K562 (cell line): Measurements from ENCODE around the gene ATRNL1. TPM values are rescaled to one million over a fixed set of nuclear protein-coding genes. Genes with fewer than 3 reads are reported as not detected.

Experiments
- PHB2 ChIP-seq: fragments of 450-650 bp; IDR thresholded peaks from 2 replicates; pipeline ENCODE4 v1.6.1; 2017; ENCODE audit warnings: low read depth
- REST ChIP-seq, 2 experiments: fragments of 450-650 bp; formaldehyde crosslinking in 1 of 2; IDR thresholded peaks; 2 replicates each; pipeline versions ENCODE4 v1.4.0 to v1.6.1; 2014 to 2020; ENCODE audit warnings: mild to moderate bottlenecking in 2 of 2, borderline replicate concordance in 1 of 2, low read depth in 1 of 2
- SRSF9 ChIP-seq: fragments of 200-400 bp; formaldehyde crosslinking; IDR thresholded peaks from 2 replicates; pipeline ENCODE4 v1.6.1; 2017; ENCODE audit warnings: low read depth, low read length, borderline replicate concordance
- polyA plus RNA-seq, 8 experiments: library from polyadenylated mRNA; depleted of rRNA in 4 of 8; stranded (reverse) in 5 of 8; unstranded in 3 of 8; fragments of >200 nt; fragmentation: Nextera tagmentation in 2 of 8; fragmentation: Illumina TruSeq in 1 of 8; extraction: Ambion mirVana in 2 of 8; extraction: Trizol in 1 of 8; gene quantifications; 2 replicates each; pipeline versions ENCODE4 v1.2.1 to v1.2.3, GENCODE V29; 2011 to 2014; ENCODE audit warnings: inconsistent platforms in 1 of 8, missing spikeins in 1 of 8
- total RNA-seq, 7 experiments: library from RNA; depleted of rRNA in 6 of 7; stranded (reverse); fragments of >200 nt in 6 of 7; fragmentation: Illumina TruSeq in 2 of 7; extraction: Trizol in 2 of 7; gene quantifications; 2 replicates each; pipeline versions ENCODE4 v1.2.1 to v1.2.3, GENCODE V29; 2011 to 2021; ENCODE audit warnings: low replicate concordance in 1 of 7

ATRNL1 gene
- total and polyA plus RNA-seq, 9 of the 15 experiments (the other 6 are each of a cell fraction or from before 2014, with no cell fraction given), result 0.18 TPM; not detected in 8

GRCh38 chr10:115957012-115957399 is 863.8 kb downstream of the ATRNL1 start (continued):
- TF ChIP-seq REST (IDR thresholded peaks at IDR 0.05; ENCODE audit: borderline replicate concordance) (no peak), REST (CRISPR knock-in tag; IDR thresholded peaks at IDR 0.05; ENCODE audit: low read depth) (no peak), PHB2 (no peak), SRSF9 (no peak)
